H1 (cell line): ENCODE measurements around the gene PAF1. TPM values are rescaled to one million over a fixed set of nuclear protein-coding genes. Genes with fewer than 3 reads are reported as not detected.

Experiments
- CTCF ChIA-PET: fragments of 300-600 bp; sonication (Branson Sonifier 250); formaldehyde crosslinking; loops from one replicate; lab custom pipeline; 2021; ENCODE audit not compliant: partially characterized antibody; lab: Charles Lee
- POLR2A ChIA-PET: fragments of 300-600 bp; sonication (Branson Sonifier 250); formaldehyde crosslinking; loops from one replicate; lab custom pipeline; 2021; ENCODE audit warnings: inconsistent platforms; ENCODE audit not compliant: partially characterized antibody; lab: Charles Lee
- DNase-seq, 2 experiments: peaks; one replicate each; pipeline versions ENCODE4 v3.0.0 to v3.0.0-alpha.2; 2010 to 2022; ENCODE audit warnings: low spot score in 2 of 2, low read depth in 1 of 2, mixed read lengths in 1 of 2
- FAIRE-seq: peaks from 2 replicates; lab custom pipeline; 2011; peaks lifted over from hg19 to GRCh38; lab: Jason Lieb, UNC
- H2AFZ ChIP-seq: 2 replicates; pipeline ENCODE4 v1.8.1; 2012; ENCODE audit warnings: low read length, inconsistent platforms
- H2AK5ac ChIP-seq: 2 replicates; pipeline ENCODE4 v1.6.1; 2013; ENCODE audit warnings: low read depth, low read length
- H2BK120ac ChIP-seq: replicated peaks from 2 replicates; pipeline ENCODE3; 2013; ENCODE audit warnings: low read depth, low read length, inconsistent platforms
- H2BK12ac ChIP-seq: 2 replicates; pipeline ENCODE4 v1.6.1; 2013; ENCODE audit warnings: low read depth, low read length
- H2BK15ac ChIP-seq: 2 replicates; pipeline ENCODE4 v1.6.1; 2013; ENCODE audit warnings: low read length
- H2BK20ac ChIP-seq: 2 replicates; pipeline ENCODE4 v1.6.1; 2013; ENCODE audit warnings: low read length
- H2BK5ac ChIP-seq: 2 replicates; pipeline ENCODE4 v1.6.1; 2013; ENCODE audit warnings: low read depth, low read length
- H3K14ac ChIP-seq: 2 replicates; pipeline ENCODE4 v1.6.1; 2013; ENCODE audit warnings: inconsistent platforms; ENCODE audit not compliant: insufficient read length
- H3K18ac ChIP-seq: 2 replicates; pipeline ENCODE4 v1.6.1; 2013; ENCODE audit warnings: low read length; ENCODE audit errors: extremely low read depth
- H3K23ac ChIP-seq: 2 replicates; pipeline ENCODE4 v1.6.1; 2013; ENCODE audit warnings: inconsistent platforms; ENCODE audit not compliant: insufficient read length
- H3K23me2 ChIP-seq: 2 replicates; pipeline ENCODE4 v1.6.1; 2013; ENCODE audit warnings: low read depth, low read length
- H3K27ac ChIP-seq: 2 replicates; pipeline ENCODE4 v1.6.1; 2011; ENCODE audit warnings: low read depth, low read length, inconsistent platforms
- H3K27me3 ChIP-seq, 4 experiments: replicated peaks in 1 of 4; 1 replicate in 1 of 4; 2 replicates in 3 of 4; pipeline versions ENCODE4 v1.6.1 to v1.8.1; 2011 to 2013; ENCODE audit warnings: low read length in 3 of 4, mild to moderate bottlenecking in 3 of 4, inconsistent platforms in 2 of 4, mixed read lengths in 2 of 4, moderate library complexity in 1 of 4; ENCODE audit not compliant: control insufficient read depth in 3 of 4, insufficient read depth in 3 of 4; ENCODE audit errors: extremely low read depth in 1 of 4
- H3K36me3 ChIP-seq, 4 experiments: 2 replicates each; pipeline versions ENCODE4 v1.6.1 to v1.8.1; 2011 to 2013; ENCODE audit warnings: mild to moderate bottlenecking in 4 of 4, low read length in 3 of 4, moderate library complexity in 2 of 4, control low read depth in 1 of 4, inconsistent platforms in 1 of 4; ENCODE audit not compliant: insufficient read depth in 4 of 4, control insufficient read depth in 2 of 4
- H3K4ac ChIP-seq: replicated peaks from 2 replicates; pipeline ENCODE3; 2013; ENCODE audit warnings: low read length, low read depth, mixed read lengths, inconsistent platforms; ENCODE audit not compliant: insufficient read length
- H3K4me1 ChIP-seq, 4 experiments: replicated peaks in 1 of 4; 1 replicate in 1 of 4; 2 replicates in 3 of 4; pipeline versions ENCODE4 v1.6.1 to v1.8.1; 2011 to 2013; ENCODE audit warnings: low read length in 3 of 4, inconsistent platforms in 2 of 4, mixed read lengths in 1 of 4; ENCODE audit not compliant: insufficient read depth in 4 of 4, control insufficient read depth in 3 of 4
- H3K4me2 ChIP-seq, 2 experiments: 2 replicates each; pipeline versions ENCODE4 v1.6.1 to v1.8.1; 2011 to 2013; ENCODE audit warnings: low read depth in 2 of 2, low read length in 2 of 2, control low read depth in 1 of 2, inconsistent platforms in 1 of 2, mild to moderate bottlenecking in 1 of 2; ENCODE audit not compliant: insufficient read depth in 1 of 2
- H3K4me3 ChIP-seq, 4 experiments: fragments of 200-600, 300-600 bp in 1 of 4; sonication (generic), shearing (Covaris generic), sonication (Bioruptor Twin) in 1 of 4; 2 replicates each; pipeline versions ENCODE4 v1.5.1 to v1.8.1; 2011 to 2016; ENCODE audit warnings: low read length in 4 of 4, low read depth in 3 of 4, control low read depth in 2 of 4, inconsistent platforms in 2 of 4, mild to moderate bottlenecking in 2 of 4, mixed read lengths in 1 of 4, moderate library complexity in 1 of 4; ENCODE audit not compliant: insufficient read depth in 2 of 4; ENCODE audit errors: extremely low read depth in 1 of 4
- H3K56ac ChIP-seq: replicated peaks from 2 replicates; pipeline ENCODE3; 2013; ENCODE audit warnings: low read depth, mild to moderate bottlenecking, mixed read lengths, low read length, inconsistent platforms; ENCODE audit not compliant: insufficient read length
- H3K79me1 ChIP-seq: 2 replicates; pipeline ENCODE4 v1.6.1; 2013; ENCODE audit warnings: low read depth, low read length, control low read depth
- H3K79me2 ChIP-seq, 2 experiments: 2 replicates each; pipeline versions ENCODE4 v1.6.1 to v1.8.1; 2012 to 2013; ENCODE audit warnings: low read length in 2 of 2, mild to moderate bottlenecking in 2 of 2, inconsistent platforms in 1 of 2; ENCODE audit not compliant: insufficient read depth in 2 of 2, control insufficient read depth in 1 of 2
- H3K9ac ChIP-seq, 4 experiments: replicated peaks in 1 of 4; 1 replicate in 1 of 4; 2 replicates in 3 of 4; pipeline versions ENCODE4 v1.6.1 to v1.8.1; 2011 to 2013; ENCODE audit warnings: low read depth in 3 of 4, low read length in 3 of 4, control low read depth in 2 of 4, mild to moderate bottlenecking in 2 of 4, moderate library complexity in 2 of 4, inconsistent platforms in 1 of 4; ENCODE audit errors: extremely low read depth in 1 of 4
- H3K9me3 ChIP-seq, 2 experiments: 2 replicates each; pipeline versions ENCODE4 v1.6.1 to v1.8.1; 2012 to 2013; ENCODE audit warnings: mild to moderate bottlenecking in 2 of 2, moderate library complexity in 2 of 2, control low read depth in 1 of 2, inconsistent platforms in 1 of 2, low read depth in 1 of 2, low read length in 1 of 2, mixed read lengths in 1 of 2; ENCODE audit not compliant: insufficient read depth in 2 of 2
- H4K20me1 ChIP-seq, 2 experiments: replicated peaks in 1 of 2; 2 replicates each; pipeline versions ENCODE3 to v1.8.1; 2011 to 2013; ENCODE audit warnings: inconsistent platforms in 2 of 2, low read length in 2 of 2, mild to moderate bottlenecking in 1 of 2; ENCODE audit not compliant: insufficient read depth in 2 of 2, control insufficient read depth in 1 of 2
- H4K5ac ChIP-seq: 2 replicates; pipeline ENCODE4 v1.6.1; 2013; ENCODE audit warnings: low read length, low read depth, mixed read lengths, inconsistent platforms; ENCODE audit not compliant: insufficient read length
- H4K8ac ChIP-seq: 2 replicates; pipeline ENCODE4 v1.8.0; 2013; ENCODE audit warnings: mild to moderate bottlenecking, moderate library complexity, low read length, inconsistent platforms; ENCODE audit not compliant: insufficient read depth; ENCODE audit errors: extremely low read depth
- H4K91ac ChIP-seq: replicated peaks from 2 replicates; pipeline ENCODE3; 2013; ENCODE audit warnings: low read length, mixed read lengths, inconsistent platforms; ENCODE audit not compliant: insufficient read length
- PHF8 ChIP-seq: fragments of 200-600 bp; sonication (generic); conservative IDR thresholded peaks from 2 replicates; pipeline ENCODE4 v1.7.1; 2012; ENCODE audit warnings: low read depth, mild to moderate bottlenecking, inconsistent platforms, low read length, moderate library complexity
- SRF ChIP-seq: IDR thresholded peaks from 2 replicates; pipeline ENCODE4 v1.6.1; 2011; ENCODE audit warnings: mild to moderate bottlenecking, low read depth, low read length, moderate library complexity
- WGBS, 2 experiments: shearing (Covaris generic) in 1 of 2; methylation state at CpG; one replicate each; pipeline versions ENCODE4 v1.1.6 to v1.1.7; 2013 to 2015; ENCODE audit warnings: low lambda C conversion rate in 2 of 2, mixed read lengths in 2 of 2, inconsistent platforms in 1 of 2, low coverage in 1 of 2, missing lambda C conversion rate in 1 of 2; ENCODE audit not compliant: insufficient replicate concordance in 2 of 2, insufficient coverage in 1 of 2, insufficient read length in 1 of 2; ENCODE audit errors: extremely low coverage in 1 of 2, missing lambda C conversion rate in 1 of 2; 5-methylcytosine and 5-hydroxymethylcytosine counted together
- polyA plus RNA-seq, 7 experiments: library from polyadenylated mRNA; depleted of rRNA in 3 of 7; stranded (reverse) in 5 of 7; unstranded in 2 of 7; fragments of >200 nt in 5 of 7; fragments of 200-250 nt in 2 of 7; gene quantifications; 1 replicate in 5 of 7; 2 replicates in 1 of 7; 4 replicates in 1 of 7; pipeline versions ENCODE4 v1.2.1 to v1.2.3, GENCODE V29; 2011 to 2013; ENCODE audit warnings: missing spikeins in 2 of 7, mixed read lengths in 2 of 7
- total RNA-seq: library from RNA; stranded (reverse); fragmentation: NEBNext Ultra II Directional; extraction: Animal tissue kit (Norgen Biotek cat#: 25700); gene quantifications from 2 replicates; pipeline ENCODE4 v1.2.1, GENCODE V29; 2021

The PAF1 gene
- total and polyA plus RNA-seq, 2 of the 8 experiments (the other 6 are each of a cell fraction or from before 2014, with no cell fraction given), result 31.4 to 58.6 TPM

- TF ChIP-seq PHF8, result no peak
- peak; percentile 78 for TF ChIP-seq SRF
- Histone ChIP-seq H3K4me2 (peak overlapping the region; percentile 73 to 84; a peak in 1 of 4 replicates), H4K8ac (no peak overlapping the region), H3K4me1 (peaks cover 0 to 41% (median 25%) of the 10 kb centered on the region in 4 experiments; a peak in 6 of 7 replicates), H4K20me1 (peaks cover 0 to 5% of the 10 kb centered on the region in 2 experiments), H3K79me2 (peaks cover 0 to 20% of the 10 kb centered on the region in 2 experiments; a peak in 1 of 4 replicates), H3K36me3 (peaks cover 0 to 5% (median 0%) of the 10 kb centered on the region in 4 experiments; a peak in 1 of 8 replicates), H3K56ac (no peak overlapping the region), H2BK5ac (no peak overlapping the region), H4K91ac (no peak overlapping the region), H4K5ac (no peak overlapping the region), H3K14ac (no peak overlapping the region), H3K79me1 (no peaks in the 10 kb centered on the region), H3K23me2 (peaks cover 23% of the 10 kb centered on the region; the same call in 1 of the 2 replicates), H3K23ac (no peak overlapping the region), H3K27me3 (no peaks in the 10 kb centered on the region), H3K27ac (no peak overlapping the region), H2BK120ac (no peak overlapping the region), H3K9me3 (no peaks in the 10 kb centered on the region), H2AK5ac (no peak overlapping the region), H3K9ac (no peak overlapping the region), H2BK15ac (peak overlapping the region; percentile 88), H2BK20ac (no peak overlapping the region), H2AFZ (no peak overlapping the region), H2BK12ac (peak overlapping the region; percentile 22; the same call in 1 of the 2 replicates), H3K4ac (no peak overlapping the region), H3K18ac (no peak overlapping the region; the same call in 1 of the 2 replicates), H3K4me3 (peak overlapping the region in 1 of 4 experiments; percentile 84; a peak in 1 of 8 replicates)
- CTCF ChIA-PET, result interaction anchor here (0.6 to 1.0 kb wide), 3 partner anchors 14 to 517 kb away, joined by 3 to 4 read pairs (median 3); no protein-coding TSS in a partner anchor
- WGBS, 2 experiments, result 88% methylated on average over 15 of the region's 17 CpGs; no CpG with 5 or more reads in 1 of the 2 experiments
- DNase-seq, result no peak
- POLR2A ChIA-PET, result interaction anchor here (1.3 to 14.3 kb wide), 5 partner anchors 9 to 29 kb away, joined by 3 to 234 read pairs (median 28); partner anchors contain the start of genes MED29, PAF1 and RPS16
- no peak for FAIRE-seq
Observed at GRCh38 chr19:39405261-39405957, 14.5 kb upstream of the PAF1 start.
